ENCODE data around the gene CDKN1A. TPM values are rescaled to one million over a fixed set of nuclear protein-coding genes. Genes with fewer than 3 reads are reported as not detected.

Gene CDKN1A
- total RNA-seq, 3 donors from 2014 or later (not counting 1 experiment from before 2014, with no cell fraction given) = 19.1 to 40.7 (median 25.4) TPM

DNA sequence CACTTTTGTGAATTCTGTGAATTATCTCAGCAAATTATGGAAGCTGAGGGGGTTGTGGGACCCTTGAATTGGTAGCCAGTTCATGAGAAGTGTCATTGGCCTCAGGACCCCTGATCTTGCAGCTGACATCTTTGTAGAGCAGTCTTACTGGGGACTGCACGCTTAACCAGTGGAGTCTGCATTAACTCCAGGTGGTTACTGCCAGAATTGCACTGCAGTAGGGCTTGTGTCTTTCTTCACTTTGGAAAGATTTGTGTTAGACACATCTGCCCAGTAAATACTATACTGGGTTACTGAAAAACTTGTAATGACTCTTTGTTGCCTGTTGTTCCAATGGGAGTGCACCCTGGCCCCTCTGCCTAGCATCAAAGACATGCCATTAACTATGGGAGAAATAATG, 21.2 kb upstream of the CDKN1A start:
- H3K36me3 ChIP-seq (ENCODE audit: control insufficient read depth, insufficient read depth, low read length) = no peaks in the 10 kb centered on the region
- H3K27me3 ChIP-seq (ENCODE audit: control insufficient read depth, insufficient read depth, low read length) = peaks cover 15% of the 10 kb centered on the region
- intact Hi-C loops (cut with micrococcal nuclease) = no loop called here
- TF ChIP-seq, protein P1, sequence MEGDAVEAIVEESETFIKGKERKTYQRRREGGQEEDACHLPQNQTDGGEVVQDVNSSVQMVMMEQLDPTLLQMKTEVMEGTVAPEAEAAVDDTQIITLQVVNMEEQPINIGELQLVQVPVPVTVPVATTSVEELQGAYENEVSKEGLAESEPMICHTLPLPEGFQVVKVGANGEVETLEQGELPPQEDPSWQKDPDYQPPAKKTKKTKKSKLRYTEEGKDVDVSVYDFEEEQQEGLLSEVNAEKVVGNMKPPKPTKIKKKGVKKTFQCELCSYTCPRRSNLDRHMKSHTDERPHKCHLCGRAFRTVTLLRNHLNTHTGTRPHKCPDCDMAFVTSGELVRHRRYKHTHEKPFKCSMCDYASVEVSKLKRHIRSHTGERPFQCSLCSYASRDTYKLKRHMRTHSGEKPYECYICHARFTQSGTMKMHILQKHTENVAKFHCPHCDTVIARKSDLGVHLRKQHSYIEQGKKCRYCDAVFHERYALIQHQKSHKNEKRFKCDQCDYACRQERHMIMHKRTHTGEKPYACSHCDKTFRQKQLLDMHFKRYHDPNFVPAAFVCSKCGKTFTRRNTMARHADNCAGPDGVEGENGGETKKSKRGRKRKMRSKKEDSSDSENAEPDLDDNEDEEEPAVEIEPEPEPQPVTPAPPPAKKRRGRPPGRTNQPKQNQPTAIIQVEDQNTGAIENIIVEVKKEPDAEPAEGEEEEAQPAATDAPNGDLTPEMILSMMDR (IDR thresholded peaks at IDR 0.05) = no peak
- H3K36me3 Mint-ChIP-seq = no peaks in the 10 kb centered on the region
- no peaks in the 10 kb centered on the region for H3K9me3 ChIP-seq (ENCODE audit: control insufficient read depth, insufficient read depth, low read length)
- no peak overlapping the region for H3K27ac Mint-ChIP-seq
- no peak for DNase-seq
- WGBS (ENCODE audit: insufficient coverage) = 88% methylated on average over 1 of the region's 1 CpG
- H3K4me3 ChIP-seq (ENCODE audit: low read length) = no peak overlapping the region
- H3K27me3 Mint-ChIP-seq (ENCODE audit: low read depth in 2 of 2) = peaks cover 27% of the 10 kb centered on the region in 2 donors
- H3K4me1 Mint-ChIP-seq = no peaks in the 10 kb centered on the region
- no peaks in the 10 kb centered on the region for H3K9me3 Mint-ChIP-seq
- no peak overlapping the region for H3K27ac ChIP-seq (ENCODE audit: low read length)
- no peaks in the 10 kb centered on the region for H3K4me1 ChIP-seq (ENCODE audit: control insufficient read depth, insufficient read depth, low read length)
- no peak for ATAC-seq
- no peak overlapping the region for H3K4me3 Mint-ChIP-seq

DNA sequence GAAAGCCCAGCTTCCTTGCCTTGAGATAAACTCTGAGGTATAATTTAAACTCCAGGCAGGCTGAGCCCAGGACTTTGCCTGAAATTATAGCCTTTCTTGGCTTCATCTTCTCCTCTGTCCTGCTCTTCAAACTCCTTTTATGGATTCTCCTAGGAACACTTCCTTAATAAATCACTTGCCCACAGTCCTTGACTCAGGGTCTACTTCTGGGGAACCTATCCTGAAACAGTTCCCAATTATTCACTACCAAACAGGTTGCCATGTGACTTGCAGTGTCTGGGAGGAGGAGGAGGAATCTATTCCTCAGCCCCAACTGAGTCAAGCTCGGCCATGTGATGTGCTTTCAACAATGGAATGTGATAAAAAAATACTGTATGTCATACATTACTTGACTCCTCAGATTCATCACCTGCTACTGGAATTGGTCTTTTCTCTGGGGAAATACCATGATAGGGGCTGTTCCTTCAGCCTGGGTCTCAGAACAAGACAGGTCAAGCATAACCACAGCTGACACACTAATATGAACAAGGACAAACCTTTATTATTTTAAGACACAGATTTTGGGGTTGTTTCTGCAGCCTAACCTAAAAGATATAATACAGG, 20.5 kb upstream of the CDKN1A start:
- WGBS (ENCODE audit: insufficient coverage) = no CpG with 5 or more reads among the region's 1 CpG
- no peaks in the 10 kb centered on the region for H3K36me3 ChIP-seq (ENCODE audit: control insufficient read depth, insufficient read depth, low read length)
- H3K4me1 Mint-ChIP-seq = no peaks in the 10 kb centered on the region
- DNase-seq = no peak
- H3K4me3 ChIP-seq (ENCODE audit: low read length) = no peak overlapping the region
- no peak overlapping the region for H3K27ac ChIP-seq (ENCODE audit: low read length)
- H3K9me3 Mint-ChIP-seq = no peaks in the 10 kb centered on the region
- H3K4me1 ChIP-seq (ENCODE audit: control insufficient read depth, insufficient read depth, low read length) = no peaks in the 10 kb centered on the region
- H3K9me3 ChIP-seq (ENCODE audit: control insufficient read depth, insufficient read depth, low read length) = no peaks in the 10 kb centered on the region
- H3K36me3 Mint-ChIP-seq = no peaks in the 10 kb centered on the region
- H3K27ac Mint-ChIP-seq = no peak overlapping the region
- no peak for ATAC-seq
- no peak overlapping the region for H3K4me3 Mint-ChIP-seq
- peaks cover 15% of the 10 kb centered on the region for H3K27me3 ChIP-seq (ENCODE audit: control insufficient read depth, insufficient read depth, low read length)
- TF ChIP-seq, protein P1 (IDR thresholded peaks at IDR 0.05) = no peak
- peaks cover 29 to 31% of the 10 kb centered on the region in 2 donors for H3K27me3 Mint-ChIP-seq (ENCODE audit: low read depth in 2 of 2)
- intact Hi-C loops (cut with micrococcal nuclease) = no loop called here

DNA sequence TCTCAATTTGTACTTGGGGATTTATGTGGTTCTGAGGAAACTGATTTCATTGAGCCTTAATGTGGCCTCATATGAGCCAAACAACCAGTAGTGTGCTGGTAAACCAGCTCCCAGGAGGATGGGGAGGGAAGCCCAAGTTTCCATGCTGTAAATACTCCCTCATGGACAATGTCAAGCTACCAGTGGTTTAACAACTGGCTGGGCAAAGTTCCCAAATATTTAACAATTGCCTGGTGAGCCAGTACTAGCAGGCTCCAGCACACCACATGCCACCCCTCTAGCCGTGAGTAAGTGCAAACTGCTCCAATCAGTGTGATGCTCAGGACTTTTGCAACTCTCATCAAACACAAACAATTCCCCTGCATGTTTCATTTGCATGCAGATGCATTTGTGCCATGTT, 19.2 kb upstream of the CDKN1A start:
- TF ChIP-seq, protein P1 (IDR thresholded peaks at IDR 0.05) = no peak
- no peak overlapping the region for H3K27ac ChIP-seq (ENCODE audit: low read length)
- Mint-ChIP-seq H3K4me1 (no peaks in the 10 kb centered on the region), H3K27me3 (ENCODE audit: low read depth in 2 of 2) (peaks cover 27 to 31% of the 10 kb centered on the region in 2 donors), H3K27ac (no peak overlapping the region), H3K9me3 (no peaks in the 10 kb centered on the region), H3K4me3 (no peak overlapping the region), H3K36me3 (no peaks in the 10 kb centered on the region)
- H3K36me3 ChIP-seq (ENCODE audit: control insufficient read depth, insufficient read depth, low read length) = no peaks in the 10 kb centered on the region
- intact Hi-C loops (cut with micrococcal nuclease) = no loop called here
- WGBS (ENCODE audit: insufficient coverage) = 71% methylated on average over 1 of the region's 1 CpG
- peaks cover 15% of the 10 kb centered on the region for H3K27me3 ChIP-seq (ENCODE audit: control insufficient read depth, insufficient read depth, low read length)
- no peak overlapping the region for H3K4me3 ChIP-seq (ENCODE audit: low read length)
- no peaks in the 10 kb centered on the region for H3K9me3 ChIP-seq (ENCODE audit: control insufficient read depth, insufficient read depth, low read length)
- no peak for ATAC-seq
- DNase-seq = no peak
- no peaks in the 10 kb centered on the region for H3K4me1 ChIP-seq (ENCODE audit: control insufficient read depth, insufficient read depth, low read length)

All from natural killer cell (primary cell).